Measurements from ENCODE around the gene FRYL.
"Not testable (repeated sequence)": the region's sequence is repeated elsewhere in the genome, so short reads cannot be mapped to it uniquely, and the experiment has no call there.

Gene FRYL

GRCh38 chr4:48748949-48749596 lies 31.0 kb downstream of the FRYL start:
- DNase-seq (ENCODE audit: low read depth in 2 of 2, low spot score in 1 of 2): no peak

- no peak for DNase-seq (ENCODE audit: low read depth in 2 of 2, low spot score in 1 of 2)
Observed at GRCh38 chr4:48746608-48747362, 33.3 kb downstream of the FRYL start.

GRCh38 chr4:48745223-48745622 lies 34.9 kb downstream of the FRYL start:
- DNase-seq (ENCODE audit: low read depth in 2 of 2, low spot score in 1 of 2): not testable (repeated sequence)

GRCh38 chr4:48742412-48742811 lies 37.7 kb downstream of the FRYL start:
- no peak for DNase-seq (ENCODE audit: low read depth in 2 of 2, low spot score in 1 of 2)

GRCh38 chr4:48739560-48740019 lies 40.5 kb downstream of the FRYL start:
- DNase-seq (ENCODE audit: low read depth in 2 of 2, low spot score in 1 of 2): no peak

GRCh38 chr4:48738856-48739255 lies 41.2 kb downstream of the FRYL start:
- DNase-seq (ENCODE audit: low read depth in 2 of 2, low spot score in 1 of 2): no peak

GRCh38 chr4:48728906-48729496 lies 51.1 kb downstream of the FRYL start:
- DNase-seq (ENCODE audit: low read depth in 2 of 2, low spot score in 1 of 2): peak in 1 of 2 donors; percentile 19

- DNase-seq (ENCODE audit: low read depth in 2 of 2, low spot score in 1 of 2): no peak
Observed at GRCh38 chr4:48727666-48728459, 52.2 kb downstream of the FRYL start.

GRCh38 chr4:48725414-48725813 lies 54.7 kb downstream of the FRYL start:
- DNase-seq (ENCODE audit: low read depth in 2 of 2, low spot score in 1 of 2): no peak

- DNase-seq (ENCODE audit: low read depth in 2 of 2, low spot score in 1 of 2): no peak
Observed at GRCh38 chr4:48722509-48723446, 57.3 kb downstream of the FRYL start.

- no peak for DNase-seq (ENCODE audit: low read depth in 2 of 2, low spot score in 1 of 2)
Observed at GRCh38 chr4:48720459-48720858, 59.6 kb downstream of the FRYL start.

- no peak for DNase-seq (ENCODE audit: low read depth in 2 of 2, low spot score in 1 of 2)
Observed at GRCh38 chr4:48718818-48719465, 61.1 kb downstream of the FRYL start.

GRCh38 chr4:48716285-48716684 lies 63.8 kb downstream of the FRYL start:
- not testable (repeated sequence) for DNase-seq (ENCODE audit: low read depth in 2 of 2, low spot score in 1 of 2)

- DNase-seq (ENCODE audit: low read depth in 2 of 2, low spot score in 1 of 2): no peak
Observed at GRCh38 chr4:48710446-48711209, 69.5 kb downstream of the FRYL start.

- DNase-seq (ENCODE audit: low read depth in 2 of 2, low spot score in 1 of 2): no peak
Observed at GRCh38 chr4:48709901-48710300, 70.2 kb downstream of the FRYL start.

- no peak for DNase-seq (ENCODE audit: low read depth in 2 of 2, low spot score in 1 of 2)
Observed at GRCh38 chr4:48708610-48709009, 71.5 kb downstream of the FRYL start.

GRCh38 chr4:48706736-48707135 lies 73.3 kb downstream of the FRYL start:
- DNase-seq (ENCODE audit: low read depth in 2 of 2, low spot score in 1 of 2): no peak

GRCh38 chr4:48705609-48706008 lies 74.5 kb downstream of the FRYL start:
- DNase-seq (ENCODE audit: low read depth in 2 of 2, low spot score in 1 of 2): no peak

Data from stimulated activated CD8-positive, alpha-beta memory T cell treated with anti-CD3 and anti-CD28 coated beads, Interleukin-4, amount 100 ng/mL, for 4 hours (primary cell).